Activated T-cell treated with anti-CD3 and anti-CD28 coated beads, Interleukin-2, amount 50 U/mL, for 24 hours (primary cell): Measurements from ENCODE around the gene CEACAM19.
A peak's percentile ranks its signal among the peaks of the same experiment; 100 is the strongest.
"Not testable (repeated sequence)": the region's sequence is repeated elsewhere in the genome, so short reads cannot be mapped to it uniquely, and the experiment has no call there.

Experiments
- DNase-seq: peaks from one replicate; pipeline ENCODE4 v3.0.0-alpha.2; 2020
- H3K27ac Mint-ChIP-seq: 2 replicates; pipeline ENCODE4 v1.8.0; 2020; ENCODE audit warnings: mild to moderate bottlenecking, mixed read lengths
- H3K27me3 Mint-ChIP-seq: 2 replicates; pipeline ENCODE4 v1.8.0; 2020; ENCODE audit warnings: mixed read lengths
- H3K36me3 Mint-ChIP-seq: 2 replicates; pipeline ENCODE4 v1.8.0; 2020; ENCODE audit warnings: low read depth, mixed read lengths
- H3K4me1 Mint-ChIP-seq: 2 replicates; pipeline ENCODE4 v1.8.0; 2020; ENCODE audit warnings: low read depth, mixed read lengths
- H3K4me3 Mint-ChIP-seq: 2 replicates; pipeline ENCODE4 v1.8.0; 2020; ENCODE audit warnings: mild to moderate bottlenecking, moderate library complexity, mixed read lengths
- H3K9me3 Mint-ChIP-seq: 2 replicates; pipeline ENCODE4 v1.8.0; 2020; ENCODE audit warnings: mixed read lengths

CEACAM19 gene

GRCh38 chr19:44710483-44710882, 39.2 kb downstream of the CEACAM19 start:
- H3K4me1 Mint-ChIP-seq = peaks cover 2% of the 10 kb centered on the region
- H3K4me3 Mint-ChIP-seq = no peak overlapping the region
- H3K36me3 Mint-ChIP-seq = no peaks in the 10 kb centered on the region
- peak overlapping the region; percentile 18 for H3K27ac Mint-ChIP-seq
- peaks cover 12% of the 10 kb centered on the region for H3K9me3 Mint-ChIP-seq
- DNase-seq = no peak
- H3K27me3 Mint-ChIP-seq = no peaks in the 10 kb centered on the region

DNA sequence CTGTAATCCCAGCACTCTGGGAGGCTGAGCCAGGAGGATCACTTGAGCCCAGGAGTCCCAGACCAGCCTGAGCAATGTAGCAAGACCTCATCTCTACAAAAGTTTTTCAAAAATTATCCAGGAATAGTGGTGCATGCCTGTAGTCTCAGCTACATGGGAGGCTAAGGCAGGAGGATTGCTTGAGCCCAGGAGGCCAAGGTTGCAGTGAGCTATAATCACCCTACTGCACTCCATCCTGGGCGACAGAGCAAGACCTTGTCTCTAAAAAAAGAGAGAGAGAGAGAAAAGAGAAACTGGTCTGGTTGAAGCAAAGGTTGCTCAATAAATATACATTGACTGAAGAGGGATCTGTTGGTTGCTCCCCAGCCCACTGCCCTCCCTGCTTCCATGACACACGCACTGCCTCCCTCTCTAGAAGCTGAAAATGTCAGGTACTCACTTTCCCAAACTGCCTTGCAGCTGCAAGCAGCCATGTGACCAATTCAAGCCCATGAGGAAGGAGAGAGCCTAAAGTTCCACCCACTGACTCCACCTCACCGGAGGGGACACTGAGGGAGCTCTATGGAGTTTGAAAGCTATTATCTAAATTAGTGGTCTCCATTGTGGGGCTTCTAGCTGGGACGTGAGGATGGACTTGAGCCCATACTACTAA, 41.7 kb downstream of the CEACAM19 start:
- Mint-ChIP-seq H3K36me3 (no peaks in the 10 kb centered on the region), H3K4me1 (peaks cover 2% of the 10 kb centered on the region), H3K27ac (no peak overlapping the region), H3K27me3 (no peaks in the 10 kb centered on the region), H3K4me3 (no peak overlapping the region), H3K9me3 (peaks cover 18% of the 10 kb centered on the region)
- no peak for DNase-seq

DNA sequence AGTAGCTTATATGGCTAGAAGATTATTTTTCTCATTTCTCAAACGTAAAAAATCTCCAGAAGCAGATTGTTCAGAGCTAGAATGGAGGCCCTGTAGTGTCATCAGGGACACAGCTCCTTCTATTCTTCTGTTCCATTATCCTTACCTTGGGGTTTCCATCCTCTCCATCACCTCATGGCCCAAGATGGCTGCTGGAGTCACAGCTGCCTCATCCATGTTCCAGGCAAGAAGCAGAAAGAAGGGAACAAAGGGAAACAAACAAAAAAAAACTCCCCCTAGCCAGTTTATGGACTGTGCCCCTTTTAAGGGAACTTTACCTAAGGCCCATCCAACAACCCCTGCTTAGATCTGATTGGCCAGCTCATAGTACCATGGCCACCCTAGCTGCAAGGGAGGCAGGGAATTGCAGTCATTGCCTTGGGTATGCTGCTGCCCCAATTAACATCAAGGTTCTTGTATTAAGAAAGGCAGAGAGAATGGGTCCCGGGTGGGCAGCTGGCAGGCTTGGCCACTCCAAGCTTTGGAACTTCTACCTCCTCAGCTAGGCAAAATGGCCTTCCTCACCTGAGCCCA, 43.4 kb downstream of the CEACAM19 start:
- H3K4me1 Mint-ChIP-seq = peaks cover 2% of the 10 kb centered on the region
- no peak overlapping the region for H3K27ac Mint-ChIP-seq
- no peak for DNase-seq
- H3K4me3 Mint-ChIP-seq = no peak overlapping the region
- peaks cover 18% of the 10 kb centered on the region for H3K9me3 Mint-ChIP-seq
- no peaks in the 10 kb centered on the region for H3K36me3 Mint-ChIP-seq
- no peaks in the 10 kb centered on the region for H3K27me3 Mint-ChIP-seq

DNA sequence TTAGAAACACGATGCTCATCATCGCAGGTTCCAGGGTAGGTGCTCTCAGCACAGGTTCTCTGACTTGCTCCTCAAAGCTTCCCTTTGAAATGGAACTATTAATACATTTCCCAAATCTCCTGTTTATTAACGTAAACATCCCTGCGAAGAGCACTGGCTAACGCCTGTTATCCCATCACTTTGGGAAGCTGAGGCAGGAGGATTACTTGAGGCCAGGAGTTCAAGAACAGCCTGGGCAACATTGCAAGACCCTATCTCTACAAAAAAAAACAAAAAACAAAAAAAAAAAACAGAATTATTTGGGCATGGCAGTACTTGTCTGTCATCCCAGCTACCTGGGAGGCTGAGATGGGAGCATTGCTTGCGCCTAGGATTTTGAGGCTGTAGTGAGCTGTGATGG, 46.3 kb downstream of the CEACAM19 start:
- H3K27ac Mint-ChIP-seq = no peak overlapping the region
- H3K9me3 Mint-ChIP-seq = peaks cover 18% of the 10 kb centered on the region
- H3K4me3 Mint-ChIP-seq = no peak overlapping the region
- H3K27me3 Mint-ChIP-seq = peaks cover 5% of the 10 kb centered on the region
- H3K36me3 Mint-ChIP-seq = no peaks in the 10 kb centered on the region
- H3K4me1 Mint-ChIP-seq = peaks cover 13% of the 10 kb centered on the region
- no peak for DNase-seq

DNA sequence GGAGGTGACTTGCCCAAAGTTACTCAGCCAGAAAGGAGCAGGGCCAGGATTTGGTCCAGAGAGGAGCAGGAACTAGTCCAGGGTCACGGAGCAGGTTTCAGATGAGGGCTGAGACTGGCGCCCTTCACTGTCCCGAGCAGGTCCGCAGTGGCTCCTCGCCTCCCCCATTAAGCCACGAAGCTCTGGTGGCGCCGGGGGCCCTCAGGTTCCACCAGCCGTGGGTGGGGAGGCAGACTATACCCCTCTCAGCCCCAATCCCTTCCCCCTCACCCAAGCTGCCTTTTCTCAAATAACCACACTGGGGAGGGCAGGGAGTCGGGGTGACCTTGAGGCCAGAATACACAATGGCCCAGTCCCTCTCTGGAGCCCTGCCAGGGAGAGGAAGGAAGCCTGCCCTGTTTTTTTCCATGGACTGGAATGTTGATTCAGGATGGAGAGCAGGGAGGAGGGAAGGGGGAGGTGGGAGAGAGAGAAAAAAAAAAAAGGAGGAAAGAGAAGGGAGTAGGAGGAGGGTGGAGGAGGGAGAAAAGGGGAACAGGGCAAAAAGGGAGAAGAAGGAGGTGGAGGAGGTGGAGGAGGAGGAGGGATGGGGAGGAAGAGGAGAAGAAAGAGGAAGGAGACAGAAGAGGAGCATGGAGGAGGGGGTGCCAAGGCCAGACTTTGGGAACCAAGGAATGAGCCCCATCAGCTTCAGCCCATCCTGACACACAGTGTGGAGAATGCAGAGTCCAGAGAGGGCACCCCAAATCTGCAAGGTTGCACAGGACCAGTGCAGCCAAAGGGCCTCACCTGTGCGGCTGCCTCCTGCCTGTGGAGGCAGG, 47.4 kb downstream of the CEACAM19 start:
- DNase-seq = no peak
- Mint-ChIP-seq H3K27me3 (peaks cover 7% of the 10 kb centered on the region), H3K4me3 (no peak overlapping the region), H3K9me3 (peaks cover 18% of the 10 kb centered on the region), H3K4me1 (peaks cover 19% of the 10 kb centered on the region), H3K27ac (no peak overlapping the region), H3K36me3 (no peaks in the 10 kb centered on the region)

- Mint-ChIP-seq H3K27ac (no peak overlapping the region), H3K27me3 (peaks cover 7% of the 10 kb centered on the region), H3K9me3 (peaks cover 18% of the 10 kb centered on the region), H3K4me1 (peaks cover 26% of the 10 kb centered on the region), H3K4me3 (no peak overlapping the region), H3K36me3 (no peaks in the 10 kb centered on the region)
- no peak for DNase-seq
Measured at GRCh38 chr19:44719262-44719701, 48.0 kb downstream of the CEACAM19 start.

- H3K27ac Mint-ChIP-seq, H3K27me3 Mint-ChIP-seq, H3K4me3 Mint-ChIP-seq, H3K36me3 Mint-ChIP-seq, DNase-seq, H3K9me3 Mint-ChIP-seq: not testable (repeated sequence)
- H3K4me1 Mint-ChIP-seq = peaks cover 33% of the 10 kb centered on the region
Measured at GRCh38 chr19:44720396-44720795, 49.1 kb downstream of the CEACAM19 start.

DNA sequence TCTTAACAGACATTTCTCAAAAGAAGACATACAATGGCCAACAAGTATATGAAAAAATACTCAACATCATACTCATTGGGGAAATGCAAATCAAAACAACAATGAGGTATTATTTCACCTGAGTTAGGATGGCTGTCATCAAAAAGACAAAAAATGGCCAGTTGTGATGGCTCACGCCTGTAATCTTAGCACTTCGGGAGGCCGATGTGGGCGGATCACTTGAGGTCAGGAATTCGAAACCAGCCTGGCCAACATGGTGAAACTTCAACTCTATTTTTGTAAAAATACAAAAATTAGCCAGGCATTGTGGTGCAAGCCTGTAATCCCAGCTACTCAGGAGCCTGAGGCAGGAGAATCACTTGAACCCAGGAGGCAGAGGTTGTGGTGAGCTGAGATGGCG, 49.7 kb downstream of the CEACAM19 start:
- Mint-ChIP-seq H3K36me3 (no peaks in the 10 kb centered on the region), H3K4me1 (peaks cover 34% of the 10 kb centered on the region), H3K4me3 (no peak overlapping the region), H3K27me3 (peaks cover 7% of the 10 kb centered on the region), H3K27ac (no peak overlapping the region), H3K9me3 (peaks cover 1% of the 10 kb centered on the region)
- DNase-seq = no peak

GRCh38 chr19:44721369-44721768, 50.1 kb downstream of the CEACAM19 start:
- H3K27me3 Mint-ChIP-seq, H3K36me3 Mint-ChIP-seq, H3K9me3 Mint-ChIP-seq, H3K4me3 Mint-ChIP-seq, DNase-seq, H3K27ac Mint-ChIP-seq: not testable (repeated sequence)
- peaks cover 34% of the 10 kb centered on the region for H3K4me1 Mint-ChIP-seq

DNA sequence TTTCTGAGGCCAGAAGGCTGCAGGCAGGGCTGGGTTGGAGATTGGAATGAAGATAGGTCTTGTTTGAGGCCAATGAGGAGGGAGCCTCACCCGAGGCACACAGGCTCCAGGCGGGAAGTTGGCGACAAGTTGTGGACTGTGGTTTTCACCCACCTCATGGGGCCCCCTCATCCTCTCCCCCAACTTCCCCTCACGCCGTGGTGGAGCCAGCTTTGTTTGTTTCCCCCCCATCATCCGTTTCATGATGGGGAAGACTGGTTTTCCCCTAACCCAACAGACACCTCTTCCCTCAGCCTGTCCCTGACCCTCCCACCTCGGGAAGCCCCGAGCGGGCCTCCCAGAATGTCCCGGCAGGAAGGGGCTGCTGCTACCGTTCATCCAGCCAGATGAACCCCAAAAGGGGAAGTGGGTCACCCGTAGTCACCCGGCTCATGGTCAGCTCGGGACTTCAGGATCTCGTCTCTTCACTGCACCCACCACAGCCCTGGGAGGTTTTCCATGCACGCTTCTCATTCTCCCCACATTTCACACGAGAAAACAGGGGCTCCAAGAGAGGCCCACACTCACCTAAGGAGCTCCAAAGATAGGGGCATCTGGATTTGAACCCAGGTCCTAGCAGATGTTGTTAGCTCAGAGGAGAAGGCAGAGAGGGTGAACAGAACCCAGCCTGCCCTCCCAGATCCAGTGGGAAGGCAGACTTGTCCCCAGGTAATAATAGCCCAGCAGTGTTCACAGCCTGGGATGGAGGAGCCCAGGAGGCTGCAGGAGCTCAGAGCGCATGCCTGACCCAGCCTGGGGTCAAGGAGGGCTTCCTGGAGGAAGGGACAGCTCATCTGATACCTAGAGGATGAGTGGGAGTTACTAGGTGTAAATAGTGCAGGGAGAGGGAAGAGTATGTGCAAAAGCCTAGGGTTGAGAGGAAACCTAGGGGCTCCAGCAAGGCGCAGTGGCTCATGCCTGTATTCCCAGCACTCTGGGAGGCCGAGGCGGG, 51.1 kb downstream of the CEACAM19 start:
- no peak for DNase-seq
- peaks cover 34% of the 10 kb centered on the region for H3K4me1 Mint-ChIP-seq
- no peak overlapping the region for H3K4me3 Mint-ChIP-seq

GRCh38 chr19:44723299-44723951, 52.1 kb downstream of the CEACAM19 start:
- Mint-ChIP-seq H3K36me3 (no peaks in the 10 kb centered on the region), H3K27ac (no peak overlapping the region), H3K27me3 (peaks cover 7% of the 10 kb centered on the region), H3K4me1 (peaks cover 42% of the 10 kb centered on the region), H3K4me3 (no peak overlapping the region), H3K9me3 (no peaks in the 10 kb centered on the region)
- no peak for DNase-seq

More for the DNA sequence above, 51.1 kb downstream of the CEACAM19 start:
- Mint-ChIP-seq H3K36me3 (no peaks in the 10 kb centered on the region), H3K9me3 (no peaks in the 10 kb centered on the region), H3K27me3 (peaks cover 7% of the 10 kb centered on the region), H3K27ac (no peak overlapping the region)

- peak; percentile 89 for DNase-seq
- peaks cover 42% of the 10 kb centered on the region for H3K4me1 Mint-ChIP-seq
- peaks cover 7% of the 10 kb centered on the region for H3K27me3 Mint-ChIP-seq
- H3K27ac Mint-ChIP-seq = peak overlapping the region; percentile 34
- no peak overlapping the region for H3K4me3 Mint-ChIP-seq
- H3K9me3 Mint-ChIP-seq = no peaks in the 10 kb centered on the region
- H3K36me3 Mint-ChIP-seq = no peaks in the 10 kb centered on the region
Measured at GRCh38 chr19:44723952-44724319, 52.7 kb downstream of the CEACAM19 start.

GRCh38 chr19:44725251-44725650, 54.0 kb downstream of the CEACAM19 start:
- Mint-ChIP-seq H3K4me1 (peaks cover 42% of the 10 kb centered on the region), H3K9me3 (no peaks in the 10 kb centered on the region), H3K4me3 (no peak overlapping the region), H3K27me3 (peaks cover 7% of the 10 kb centered on the region), H3K27ac (no peak overlapping the region), H3K36me3 (no peaks in the 10 kb centered on the region)
- no peak for DNase-seq

DNA sequence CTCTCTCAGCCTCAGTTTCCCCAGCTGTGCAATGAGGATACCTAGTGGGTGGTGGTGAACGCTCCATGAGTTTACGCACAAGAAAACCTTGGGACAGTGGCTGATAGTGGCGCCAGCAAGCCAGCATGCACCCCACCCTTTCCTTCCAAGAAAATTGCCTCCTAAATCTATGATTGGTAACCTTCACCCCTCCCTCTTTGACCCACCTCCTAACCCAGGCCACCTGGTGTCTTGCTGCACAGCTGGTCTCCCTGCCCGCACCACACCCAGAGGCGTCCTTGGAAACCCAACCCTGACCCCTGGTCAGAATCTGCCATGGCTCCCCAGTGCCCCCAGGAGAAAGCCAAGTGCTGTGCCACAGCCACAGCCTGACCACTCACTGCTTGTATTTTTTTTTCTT, 54.4 kb downstream of the CEACAM19 start:
- Mint-ChIP-seq H3K4me3 (no peak overlapping the region), H3K4me1 (peaks cover 42% of the 10 kb centered on the region), H3K9me3 (no peaks in the 10 kb centered on the region), H3K27me3 (peaks cover 7% of the 10 kb centered on the region), H3K36me3 (no peaks in the 10 kb centered on the region), H3K27ac (no peak overlapping the region)
- no peak for DNase-seq
